ENCODE results near the gene ANKIB1.

GRCh38 chr7:92413550-92413949 is 167.8 kb downstream of the ANKIB1 start:
- TF ChIP-seq CTCF (conservative IDR thresholded peaks at IDR 0.05; ENCODE audit: low read depth, low read length) (no peak), EZH2 (IDR thresholded peaks at IDR 0.05; ENCODE audit: borderline replicate concordance, low read depth, low read length, poor library complexity, severe bottlenecking) (no peak)

Data from A673 (cell line).